Activated naive CD4-positive, alpha-beta T cell treated with anti-CD3 and anti-CD28 coated beads, Interleukin-2, amount 50 U/mL, for 24 hours (primary cell): ENCODE data around the gene CYP1B1.
"Not testable (repeated sequence)": the region's sequence is repeated elsewhere in the genome, so short reads cannot be mapped to it uniquely, and the experiment has no call there.

Source experiments
- H3K27ac Mint-ChIP-seq: one replicate; pipeline ENCODE4 v1.8.0; 2021; ENCODE audit warnings: mild to moderate bottlenecking, mixed read lengths
- H3K27me3 Mint-ChIP-seq: one replicate; pipeline ENCODE4 v1.8.0; 2021; ENCODE audit warnings: mixed read lengths
- H3K36me3 Mint-ChIP-seq: one replicate; pipeline ENCODE4 v1.8.0; 2021; ENCODE audit warnings: mixed read lengths
- H3K4me1 Mint-ChIP-seq: one replicate; pipeline ENCODE4 v1.8.0; 2021; ENCODE audit warnings: mixed read lengths
- H3K4me3 Mint-ChIP-seq: one replicate; pipeline ENCODE4 v1.8.0; 2021; ENCODE audit warnings: mild to moderate bottlenecking, mixed read lengths
- H3K9me3 Mint-ChIP-seq: one replicate; pipeline ENCODE4 v1.8.0; 2021; ENCODE audit warnings: mixed read lengths

The CYP1B1 gene

DNA sequence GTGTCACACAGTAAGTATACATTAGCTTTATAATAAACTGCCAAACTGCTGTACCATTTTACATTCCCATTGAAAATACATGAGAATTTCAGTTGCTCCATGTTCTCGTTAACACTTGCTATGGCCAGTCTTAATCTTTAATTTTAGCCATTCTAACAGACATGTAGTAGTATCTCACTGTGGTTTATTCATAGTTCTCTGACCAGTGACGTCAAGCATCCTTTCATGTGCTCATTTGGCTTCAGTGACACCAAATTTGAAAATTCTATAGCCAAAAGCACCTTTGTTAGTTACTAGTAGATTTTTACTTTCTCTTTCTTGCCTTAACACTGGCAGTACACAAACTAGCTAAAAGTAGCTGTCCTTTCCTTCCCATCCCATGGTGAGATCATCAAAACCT lies 43.0 kb downstream of the CYP1B1 start:
- Mint-ChIP-seq H3K36me3 (peaks cover 2% of the 10 kb centered on the region), H3K4me3 (no peak overlapping the region), H3K4me1 (peaks cover 3% of the 10 kb centered on the region), H3K27me3 (peaks cover 29% of the 10 kb centered on the region), H3K9me3 (no peaks in the 10 kb centered on the region), H3K27ac (no peak overlapping the region)

GRCh38 chr2:38030635-38031355 lies 45.2 kb downstream of the CYP1B1 start:
- no peak overlapping the region for H3K27ac Mint-ChIP-seq
- no peak overlapping the region for H3K4me3 Mint-ChIP-seq
- H3K4me1 Mint-ChIP-seq = no peaks in the 10 kb centered on the region
- peaks cover 15% of the 10 kb centered on the region for H3K27me3 Mint-ChIP-seq
- H3K9me3 Mint-ChIP-seq = no peaks in the 10 kb centered on the region
- H3K36me3 Mint-ChIP-seq = peaks cover 2% of the 10 kb centered on the region

GRCh38 chr2:38029512-38029911 lies 46.4 kb downstream of the CYP1B1 start:
- Mint-ChIP-seq H3K27ac (no peak overlapping the region), H3K36me3 (peaks cover 2% of the 10 kb centered on the region), H3K27me3 (peaks cover 8% of the 10 kb centered on the region), H3K4me1 (no peaks in the 10 kb centered on the region), H3K9me3 (no peaks in the 10 kb centered on the region), H3K4me3 (no peak overlapping the region)

DNA sequence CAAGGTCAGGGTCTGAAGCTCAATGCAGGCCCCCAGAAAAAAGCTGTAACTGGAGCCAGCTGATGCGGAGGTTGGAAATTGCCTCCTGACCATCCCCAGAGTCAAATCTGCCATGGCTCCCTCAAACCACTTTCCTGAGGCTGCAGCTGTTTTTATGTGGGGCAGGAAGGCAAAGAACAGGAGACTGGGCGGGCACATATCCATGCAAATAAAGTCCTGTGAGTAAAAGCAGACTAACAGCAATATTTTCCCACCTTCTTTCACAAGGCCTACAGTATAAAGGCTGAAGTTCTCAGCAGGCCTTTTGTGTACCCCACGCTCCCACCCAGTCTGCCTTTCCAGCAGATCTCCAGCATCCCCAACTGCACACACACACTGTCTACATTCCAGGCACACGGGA lies 47.1 kb downstream of the CYP1B1 start:
- Mint-ChIP-seq H3K4me1 (no peaks in the 10 kb centered on the region), H3K9me3 (no peaks in the 10 kb centered on the region), H3K27me3 (peaks cover 6% of the 10 kb centered on the region), H3K4me3 (no peak overlapping the region), H3K27ac (no peak overlapping the region), H3K36me3 (peaks cover 2% of the 10 kb centered on the region)

DNA sequence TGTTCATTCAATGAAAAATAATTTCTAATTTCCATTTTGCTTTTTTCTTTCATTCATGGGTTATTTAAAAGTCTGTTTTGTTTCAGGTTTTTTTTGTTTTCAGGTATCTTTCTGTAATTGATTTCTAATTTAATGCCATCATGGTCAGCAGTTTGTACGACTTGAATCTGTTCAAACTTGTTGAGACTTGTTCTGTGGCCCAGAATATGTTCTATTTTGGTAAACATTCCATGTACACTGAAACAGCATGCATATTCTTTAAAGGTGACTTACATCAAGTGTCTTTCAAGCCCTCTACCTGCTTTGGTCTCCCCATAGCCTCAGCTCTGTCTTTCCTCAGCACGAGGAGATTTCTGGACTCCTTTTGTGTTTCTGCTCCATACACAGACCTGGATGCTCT lies 49.1 kb downstream of the CYP1B1 start:
- Mint-ChIP-seq H3K4me1 (no peaks in the 10 kb centered on the region), H3K9me3 (no peaks in the 10 kb centered on the region), H3K36me3 (peaks cover 2% of the 10 kb centered on the region), H3K27me3 (peaks cover 2% of the 10 kb centered on the region), H3K27ac (no peak overlapping the region), H3K4me3 (no peak overlapping the region)

- no peaks in the 10 kb centered on the region for H3K36me3 Mint-ChIP-seq
- no peak overlapping the region for H3K4me3 Mint-ChIP-seq
- no peaks in the 10 kb centered on the region for H3K4me1 Mint-ChIP-seq
- no peaks in the 10 kb centered on the region for H3K9me3 Mint-ChIP-seq
- no peaks in the 10 kb centered on the region for H3K27me3 Mint-ChIP-seq
- no peak overlapping the region for H3K27ac Mint-ChIP-seq
Measured at GRCh38 chr2:38021589-38021988, 54.4 kb downstream of the CYP1B1 start.

DNA sequence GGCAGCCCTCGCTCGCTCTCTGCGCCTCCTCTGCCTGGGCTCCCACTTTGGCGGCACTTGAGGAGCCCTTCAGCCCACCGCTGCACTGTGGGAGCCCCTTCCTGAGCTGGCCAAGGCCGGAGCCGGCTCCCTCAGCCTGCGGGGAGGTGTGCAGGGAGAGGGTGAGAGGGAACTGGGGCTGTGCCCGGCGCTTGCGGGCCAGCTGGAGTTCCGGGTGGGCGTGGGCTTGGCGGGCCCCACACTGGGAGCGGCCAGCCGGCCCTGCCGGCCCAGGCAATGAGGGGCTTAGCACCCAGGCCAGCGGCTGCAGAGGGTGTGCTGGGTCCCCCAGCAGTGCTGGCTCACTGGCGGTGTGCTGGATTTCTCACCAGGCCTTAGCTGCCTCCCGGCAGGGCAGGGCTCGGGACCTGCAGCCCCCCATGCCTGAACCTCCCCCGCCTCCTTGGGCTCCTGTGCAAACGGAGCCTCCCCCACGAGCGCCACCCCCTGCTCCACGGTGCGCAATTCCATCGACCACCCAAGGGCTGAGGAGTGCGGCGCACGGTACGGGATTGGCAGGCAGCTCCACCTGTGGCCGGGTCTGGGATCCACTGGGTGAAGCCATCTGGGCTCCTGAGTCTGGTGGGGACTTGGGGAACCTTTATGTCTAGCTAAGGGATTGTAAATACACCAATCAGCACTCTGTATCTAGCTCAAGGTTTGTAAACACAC lies 55.4 kb downstream of the CYP1B1 start:
- H3K36me3 Mint-ChIP-seq, H3K27me3 Mint-ChIP-seq, H3K4me3 Mint-ChIP-seq, H3K27ac Mint-ChIP-seq, H3K4me1 Mint-ChIP-seq, H3K9me3 Mint-ChIP-seq: not testable (repeated sequence)

DNA sequence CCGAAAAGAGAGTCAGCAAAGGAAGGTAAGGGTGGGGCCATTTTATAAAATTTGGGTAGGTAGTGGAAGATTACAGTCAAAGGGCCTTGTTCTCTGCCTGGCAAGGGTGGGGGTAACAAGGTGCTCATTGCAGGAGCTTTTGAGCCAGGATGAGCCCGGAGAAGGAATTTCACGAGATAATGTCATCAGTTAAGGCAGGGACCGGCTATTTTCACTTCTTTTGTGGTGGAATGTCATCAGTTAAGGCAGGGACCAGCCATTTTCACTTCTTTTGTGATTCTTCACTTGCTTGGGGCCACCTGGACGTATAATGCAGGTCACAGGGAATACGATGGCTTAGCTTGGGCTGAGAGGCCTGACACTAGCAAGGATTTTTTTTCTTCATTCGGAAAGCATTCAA lies 58.1 kb downstream of the CYP1B1 start:
- H3K4me3 Mint-ChIP-seq = no peak overlapping the region
- no peaks in the 10 kb centered on the region for H3K27me3 Mint-ChIP-seq
- H3K9me3 Mint-ChIP-seq = no peaks in the 10 kb centered on the region
- H3K36me3 Mint-ChIP-seq = no peaks in the 10 kb centered on the region
- H3K27ac Mint-ChIP-seq = no peak overlapping the region
- no peaks in the 10 kb centered on the region for H3K4me1 Mint-ChIP-seq
